Skeletal muscle satellite cell (primary cell): ENCODE results near the gene CCR2.
"Not testable (repeated sequence)": the region's sequence is repeated elsewhere in the genome, so short reads cannot be mapped to it uniquely, and the experiment has no call there.

Experiments
- H3K27me3 ChIP-seq: 2 replicates; pipeline ENCODE4 v1.7.0; 2013; ENCODE audit warnings: low read length; ENCODE audit not compliant: control insufficient read depth, insufficient read depth
- H3K36me3 ChIP-seq: 2 replicates; pipeline ENCODE4 v1.7.0; 2013; ENCODE audit warnings: mild to moderate bottlenecking, control low read depth, low read length; ENCODE audit not compliant: insufficient read depth
- H3K4me1 ChIP-seq: 2 replicates; pipeline ENCODE4 v1.7.0; 2013; ENCODE audit warnings: low read length; ENCODE audit not compliant: control insufficient read depth, insufficient read depth
- H3K4me2 ChIP-seq: 2 replicates; pipeline ENCODE4 v1.7.0; 2013; ENCODE audit warnings: mild to moderate bottlenecking, low read length
- H3K4me3 ChIP-seq: 2 replicates; pipeline ENCODE4 v1.7.0; 2013; ENCODE audit warnings: low read length
- H3K9ac ChIP-seq: 2 replicates; pipeline ENCODE4 v1.7.0; 2013; ENCODE audit warnings: mild to moderate bottlenecking, low read depth, low read length, moderate library complexity
- H3K9me3 ChIP-seq: replicated peaks from 2 replicates; pipeline ENCODE4 v1.7.0; 2013; ENCODE audit warnings: mild to moderate bottlenecking, control low read depth, low read length

The CCR2 gene

GRCh38 chr3:46381625-46382024 is 27.7 kb downstream of the CCR2 start:
- H3K27me3 ChIP-seq, result peaks cover 32% of the 10 kb centered on the region
- H3K4me2 ChIP-seq, result no peak overlapping the region
- no peak overlapping the region for H3K4me3 ChIP-seq
- H3K9me3 ChIP-seq, result no peaks in the 10 kb centered on the region
- peaks cover 6% of the 10 kb centered on the region for H3K4me1 ChIP-seq
- no peaks in the 10 kb centered on the region for H3K36me3 ChIP-seq
- no peak overlapping the region for H3K9ac ChIP-seq

- Histone ChIP-seq H3K9ac (no peak overlapping the region), H3K4me3 (no peak overlapping the region), H3K27me3 (peaks cover 27% of the 10 kb centered on the region), H3K4me1 (peaks cover 6% of the 10 kb centered on the region), H3K9me3 (no peaks in the 10 kb centered on the region), H3K4me2 (no peak overlapping the region), H3K36me3 (no peaks in the 10 kb centered on the region)
Observed at GRCh38 chr3:46383211-46383950, 29.5 kb downstream of the CCR2 start.

GRCh38 chr3:46383951-46384330 is 30.0 kb downstream of the CCR2 start:
- H3K36me3 ChIP-seq, result no peaks in the 10 kb centered on the region
- H3K9ac ChIP-seq, result no peak overlapping the region
- H3K4me3 ChIP-seq, result no peak overlapping the region
- no peaks in the 10 kb centered on the region for H3K9me3 ChIP-seq
- H3K4me2 ChIP-seq, result no peak overlapping the region
- peaks cover 6% of the 10 kb centered on the region for H3K4me1 ChIP-seq
- H3K27me3 ChIP-seq, result peaks cover 27% of the 10 kb centered on the region

GRCh38 chr3:46386205-46386604 is 32.3 kb downstream of the CCR2 start:
- H3K4me2 ChIP-seq, result peak overlapping the region; percentile 17

GRCh38 chr3:46388847-46389246 is 34.9 kb downstream of the CCR2 start:
- not testable (repeated sequence) for H3K9me3 ChIP-seq, H3K9ac ChIP-seq, H3K4me2 ChIP-seq, H3K4me1 ChIP-seq, H3K4me3 ChIP-seq, H3K36me3 ChIP-seq
- H3K27me3 ChIP-seq, result peaks cover 17% of the 10 kb centered on the region

More at GRCh38 chr3:46386205-46386604, 32.3 kb downstream of the CCR2 start:
- Histone ChIP-seq H3K4me1 (peaks cover 6% of the 10 kb centered on the region), H3K9ac (no peak overlapping the region), H3K4me3 (no peak overlapping the region), H3K27me3 (peaks cover 27% of the 10 kb centered on the region), H3K9me3 (no peaks in the 10 kb centered on the region), H3K36me3 (no peaks in the 10 kb centered on the region)

GRCh38 chr3:46389306-46389705 is 35.4 kb downstream of the CCR2 start:
- Histone ChIP-seq H3K36me3 (no peaks in the 10 kb centered on the region), H3K4me1 (peaks cover 6% of the 10 kb centered on the region), H3K4me2 (no peak overlapping the region), H3K4me3 (no peak overlapping the region), H3K9ac (no peak overlapping the region), H3K27me3 (peaks cover 18% of the 10 kb centered on the region), H3K9me3 (no peaks in the 10 kb centered on the region)

- not testable (repeated sequence) for H3K9ac ChIP-seq, H3K4me2 ChIP-seq, H3K36me3 ChIP-seq, H3K4me3 ChIP-seq, H3K9me3 ChIP-seq, H3K4me1 ChIP-seq
- peaks cover 17% of the 10 kb centered on the region for H3K27me3 ChIP-seq
Observed at GRCh38 chr3:46391526-46391925, 37.6 kb downstream of the CCR2 start.

GRCh38 chr3:46393011-46393410 is 39.1 kb downstream of the CCR2 start:
- peaks cover 17% of the 10 kb centered on the region for H3K27me3 ChIP-seq
- H3K9me3 ChIP-seq, result no peaks in the 10 kb centered on the region
- no peak overlapping the region for H3K9ac ChIP-seq
- H3K36me3 ChIP-seq, result no peaks in the 10 kb centered on the region
- H3K4me2 ChIP-seq, result no peak overlapping the region
- no peak overlapping the region for H3K4me3 ChIP-seq
- no peaks in the 10 kb centered on the region for H3K4me1 ChIP-seq

GRCh38 chr3:46393554-46394434 is 39.9 kb downstream of the CCR2 start:
- no peaks in the 10 kb centered on the region for H3K36me3 ChIP-seq
- H3K9ac ChIP-seq, result no peak overlapping the region
- H3K4me1 ChIP-seq, result no peaks in the 10 kb centered on the region
- no peaks in the 10 kb centered on the region for H3K9me3 ChIP-seq
- peaks cover 17% of the 10 kb centered on the region for H3K27me3 ChIP-seq
- no peak overlapping the region for H3K4me2 ChIP-seq
- H3K4me3 ChIP-seq, result no peak overlapping the region

- Histone ChIP-seq H3K4me3 (no peak overlapping the region), H3K9ac (no peak overlapping the region), H3K4me2 (no peak overlapping the region), H3K27me3 (peaks cover 17% of the 10 kb centered on the region), H3K4me1 (peaks cover 5% of the 10 kb centered on the region), H3K9me3 (no peaks in the 10 kb centered on the region), H3K36me3 (no peaks in the 10 kb centered on the region)
Observed at GRCh38 chr3:46395210-46395661, 41.3 kb downstream of the CCR2 start.

- Histone ChIP-seq H3K36me3 (no peaks in the 10 kb centered on the region), H3K27me3 (peaks cover 17% of the 10 kb centered on the region), H3K4me1 (peaks cover 8% of the 10 kb centered on the region), H3K9ac (no peak overlapping the region), H3K9me3 (no peaks in the 10 kb centered on the region), H3K4me2 (no peak overlapping the region), H3K4me3 (no peak overlapping the region)
Observed at GRCh38 chr3:46395766-46396530, 42.0 kb downstream of the CCR2 start.
